ENCODE data around the gene SUSD1.

The SUSD1 gene

DNA sequence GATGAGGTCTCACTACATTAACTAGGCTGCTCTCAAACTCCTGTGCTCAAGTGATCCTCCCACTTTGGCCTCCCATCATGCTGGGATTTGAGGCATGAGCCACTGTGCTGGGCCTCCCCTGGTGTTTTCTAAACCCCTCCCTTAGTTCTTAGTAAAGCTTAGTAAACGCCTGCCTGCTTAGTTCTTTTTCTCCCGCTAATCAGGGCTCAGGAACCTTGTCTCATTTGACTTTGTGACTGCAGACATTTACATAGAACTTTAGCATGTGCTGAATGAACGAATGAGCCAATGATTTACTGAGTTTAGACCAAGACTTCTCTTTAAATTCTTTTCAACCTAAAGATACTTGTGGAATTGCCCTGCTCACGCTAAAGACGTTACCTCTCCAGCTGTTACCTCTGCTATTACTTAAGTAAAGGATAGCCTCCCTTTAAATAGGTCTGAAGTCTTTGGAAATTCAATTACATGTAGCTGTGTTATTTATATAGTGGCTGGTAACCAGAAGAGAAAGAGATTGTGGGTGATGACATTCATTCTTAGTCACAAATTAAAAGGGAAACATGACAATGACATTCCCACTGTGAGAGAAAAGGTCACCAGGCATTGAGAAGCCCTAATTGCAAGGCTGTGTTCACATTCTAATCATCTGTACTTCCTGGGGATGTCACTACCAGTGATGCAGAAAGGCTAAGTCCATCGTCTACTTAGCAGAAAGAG lies 18.6 kb upstream of the SUSD1 start:
- no peak for TF ChIP-seq TAF1 (IDR thresholded peaks at IDR 0.05; ENCODE audit: borderline replicate concordance, insufficient read depth, low read length)

- TF ChIP-seq SIN3A (IDR thresholded peaks at IDR 0.05; ENCODE audit: borderline replicate concordance, insufficient read depth, low read length) (no peak), FOXP2 (optimal IDR thresholded peaks at IDR 0.05; ENCODE audit: borderline replicate concordance, extremely low read depth, extremely low read length, insufficient read depth) (no peak), POLR2AphosphoS5 (IDR thresholded peaks at IDR 0.05; ENCODE audit: low read depth, low read length) (no peak), TAF1 (IDR thresholded peaks at IDR 0.05; ENCODE audit: borderline replicate concordance, insufficient read depth, low read length) (no peak), REST (IDR thresholded peaks at IDR 0.05; ENCODE audit: insufficient read depth in 1 of 2, low read depth in 2 of 2, low read length in 2 of 2) (no peak)
Measured at GRCh38 chr9:112188884-112189283, 13.8 kb upstream of the SUSD1 start.

- no peak for TF ChIP-seq SIN3A (IDR thresholded peaks at IDR 0.05; ENCODE audit: borderline replicate concordance, insufficient read depth, low read length)
- TF ChIP-seq FOXP2 (optimal IDR thresholded peaks at IDR 0.05; ENCODE audit: borderline replicate concordance, extremely low read depth, extremely low read length, insufficient read depth) = no peak
- TF ChIP-seq REST (IDR thresholded peaks at IDR 0.05; ENCODE audit: insufficient read depth in 1 of 2, low read depth in 2 of 2, low read length in 2 of 2) = no peak
- TF ChIP-seq POLR2AphosphoS5 (IDR thresholded peaks at IDR 0.05; ENCODE audit: low read depth, low read length) = no peak
- no peak for TF ChIP-seq TAF1 (IDR thresholded peaks at IDR 0.05; ENCODE audit: borderline replicate concordance, insufficient read depth, low read length)
Measured at GRCh38 chr9:112187404-112187803, 12.3 kb upstream of the SUSD1 start.

DNA sequence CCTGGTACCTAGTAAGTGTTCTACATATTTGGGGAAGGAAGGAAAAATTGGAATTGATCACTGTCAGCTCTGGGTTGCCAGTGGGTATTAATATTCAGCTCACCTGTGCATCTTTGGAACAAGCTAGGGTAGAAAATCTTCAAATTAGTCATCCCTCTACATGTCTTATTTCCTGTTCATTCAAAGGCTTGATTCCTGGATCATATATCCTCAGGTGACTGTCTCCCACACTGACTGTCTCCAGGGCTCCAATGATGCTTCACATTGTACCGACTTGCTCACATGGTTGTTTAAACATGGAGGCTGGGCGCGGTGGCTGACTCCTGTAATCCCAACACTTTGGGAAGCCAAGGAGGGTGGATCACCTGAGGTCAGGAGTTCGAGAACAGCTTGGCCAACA lies 11.6 kb upstream of the SUSD1 start:
- no peak for TF ChIP-seq REST (IDR thresholded peaks at IDR 0.05; ENCODE audit: insufficient read depth in 1 of 2, low read depth in 2 of 2, low read length in 2 of 2)
- TF ChIP-seq TAF1 (IDR thresholded peaks at IDR 0.05; ENCODE audit: borderline replicate concordance, insufficient read depth, low read length) = no peak
- no peak for TF ChIP-seq FOXP2 (optimal IDR thresholded peaks at IDR 0.05; ENCODE audit: borderline replicate concordance, extremely low read depth, extremely low read length, insufficient read depth)
- TF ChIP-seq POLR2AphosphoS5 (IDR thresholded peaks at IDR 0.05; ENCODE audit: low read depth, low read length) = no peak
- no peak for TF ChIP-seq SIN3A (IDR thresholded peaks at IDR 0.05; ENCODE audit: borderline replicate concordance, insufficient read depth, low read length)

DNA sequence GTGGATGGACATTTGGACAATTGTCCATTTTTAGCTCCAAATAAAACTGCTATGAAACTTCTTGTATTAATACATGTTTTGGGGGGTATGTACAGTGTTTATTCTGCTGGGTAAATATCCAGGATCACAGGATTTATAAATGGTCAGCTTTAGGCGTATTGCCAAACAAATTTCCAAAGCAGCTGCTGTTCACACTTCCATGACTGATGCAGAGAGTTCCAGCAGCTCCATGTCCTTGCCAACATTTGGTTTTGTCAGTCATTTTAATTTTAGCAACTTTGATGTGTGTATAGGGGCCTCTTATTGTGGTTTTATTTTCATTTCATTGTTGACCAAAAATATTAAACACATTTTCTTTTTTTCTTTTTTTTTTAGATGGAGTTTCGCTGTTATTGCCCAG lies 9.8 kb upstream of the SUSD1 start:
- no peak for TF ChIP-seq TAF1 (IDR thresholded peaks at IDR 0.05; ENCODE audit: borderline replicate concordance, insufficient read depth, low read length)
- no peak for TF ChIP-seq SIN3A (IDR thresholded peaks at IDR 0.05; ENCODE audit: borderline replicate concordance, insufficient read depth, low read length)
- no peak for TF ChIP-seq POLR2AphosphoS5 (IDR thresholded peaks at IDR 0.05; ENCODE audit: low read depth, low read length)
- no peak for TF ChIP-seq FOXP2 (optimal IDR thresholded peaks at IDR 0.05; ENCODE audit: borderline replicate concordance, extremely low read depth, extremely low read length, insufficient read depth)
- no peak for TF ChIP-seq REST (IDR thresholded peaks at IDR 0.05; ENCODE audit: insufficient read depth in 1 of 2, low read depth in 2 of 2, low read length in 2 of 2)

Data from PFSK-1 (cell line).